ENCODE measurements around the gene B4GALT4. TPM values are rescaled to one million over a fixed set of nuclear protein-coding genes. Genes with fewer than 3 reads are reported as not detected.

B4GALT4 gene
- total and polyA plus RNA-seq, 2 donors (not counting 3 experiments of a cell fraction or from before 2014, with no cell fraction given) = 3.7 to 7.1 TPM

- Histone ChIP-seq H4K20me1 (replicated peaks; ENCODE audit: control insufficient read depth, extremely low read depth, insufficient read depth, low read length) (no peaks in the 10 kb centered on the region), H3K27ac (ENCODE audit: insufficient read depth, low read depth, low read length) (no peak overlapping the region)
- POLR2A ChIA-PET = no interaction called here
Measured at GRCh38 chr3:119184796-119185570, 55.7 kb downstream of the B4GALT4 start.

More at GRCh38 chr3:119184796-119185570, 55.7 kb downstream of the B4GALT4 start:
- no peak for TF ChIP-seq FOS (IDR thresholded peaks at IDR 0.05; ENCODE audit: borderline replicate concordance, insufficient read depth, low read length)
- TF ChIP-seq JUN (IDR thresholded peaks at IDR 0.05; ENCODE audit: borderline replicate concordance, insufficient read depth, insufficient read length, low read depth) = no peak
- TF ChIP-seq MAX (IDR thresholded peaks at IDR 0.05; ENCODE audit: insufficient read depth, insufficient read length) = no peak
- no peak for TF ChIP-seq EZH2 (IDR thresholded peaks at IDR 0.05; ENCODE audit: borderline replicate concordance, low read depth, low read length, severe bottlenecking)
- no peak for TF ChIP-seq CTCF (IDR thresholded peaks at IDR 0.05; ENCODE audit: extremely low read depth in 1 of 2, insufficient read depth in 1 of 2, low read depth in 1 of 2, low read length in 2 of 2)
- TF ChIP-seq POLR2AphosphoS5 (IDR thresholded peaks at IDR 0.05; ENCODE audit: insufficient read depth, low read depth, low read length) = no peak
- no peak for TF ChIP-seq GATA2 (IDR thresholded peaks at IDR 0.05; ENCODE audit: insufficient read depth, insufficient read length, low read depth, low read length)
- Histone ChIP-seq H3K27me3 (ENCODE audit: control insufficient read depth in 2 of 2, insufficient read depth in 2 of 2, low read length in 2 of 2) (peaks cover 0 to 5% of the 10 kb centered on the region in 2 experiments), H3K36me3 (ENCODE audit: control insufficient read depth in 2 of 2, extremely low read depth in 1 of 2, insufficient read depth in 2 of 2, low read length in 2 of 2) (no peaks in the 10 kb centered on the region), H2AFZ (ENCODE audit: low read depth, low read length) (no peak overlapping the region), H3K9me1 (replicated peaks; ENCODE audit: control insufficient read depth, extremely low read depth, insufficient read depth, low read length) (no peaks in the 10 kb centered on the region), H3K9ac (replicated peaks; ENCODE audit: extremely low read depth, insufficient read depth, low read length) (no peak overlapping the region), H3K4me2 (ENCODE audit: insufficient read depth, low read length) (no peak overlapping the region), H3K9me3 (replicated peaks; ENCODE audit: control insufficient read depth, insufficient read depth, low read length) (no peaks in the 10 kb centered on the region), H3K79me2 (ENCODE audit: control insufficient read depth, insufficient read depth, low read length) (no peaks in the 10 kb centered on the region), H3K4me1 (ENCODE audit: control insufficient read depth, extremely low read depth, insufficient read depth, low read length) (no peaks in the 10 kb centered on the region), H3K4me3 (replicated peaks in 1 of 3; ENCODE audit: insufficient read depth in 1 of 3, low read depth in 1 of 3, low read length in 3 of 3) (no peak overlapping the region)
- CTCF ChIA-PET = no interaction called here
- FAIRE-seq = no peak
- dilution Hi-C loops (cut with MboI; ENCODE audit: extremely low pct_ligation_motif_present, low sequenced_read_pairs) (no loop called here), intact Hi-C loops (cut with micrococcal nuclease) (no loop called here)
- no peak for DNase-seq (ENCODE audit: low read depth, low spot score)
- no TSS peak for BruUV-seq (replicated peaks)
